Caki2 (cell line): ENCODE results near the gene THSD4. TPM values are rescaled to one million over a fixed set of nuclear protein-coding genes. Genes with fewer than 3 reads are reported as not detected.
"Not testable (repeated sequence)": the region's sequence is repeated elsewhere in the genome, so short reads cannot be mapped to it uniquely, and the experiment has no call there.

ENCODE experiments used
- DNase-seq: peaks from one replicate; pipeline ENCODE4 v3.0.0-alpha.2; 2015; ENCODE audit warnings: low read depth
- in situ Hi-C: cut with HindIII; loops from 2 replicates; pipeline ENCODE4 v1.10.0; 2016; ENCODE audit warnings: low sequenced_read_pairs, low pct_unique_long_range_greater_than_20kb, mixed read lengths
- total RNA-seq: library from RNA; depleted of rRNA; stranded (reverse); fragments of >200 nt; shearing (Covaris generic); gene quantifications from 2 replicates; pipeline ENCODE4 v1.2.3, GENCODE V29; 2014; ENCODE audit warnings: low replicate concordance

Gene THSD4
- total RNA-seq, 1 experiment from 2014 or later, result 9.0 TPM

GRCh38 chr15:71115567-71116351 is 488 bp downstream of the THSD4 start:
- peak; percentile 58 for DNase-seq
- in situ Hi-C loops, result no loop called here

DNA sequence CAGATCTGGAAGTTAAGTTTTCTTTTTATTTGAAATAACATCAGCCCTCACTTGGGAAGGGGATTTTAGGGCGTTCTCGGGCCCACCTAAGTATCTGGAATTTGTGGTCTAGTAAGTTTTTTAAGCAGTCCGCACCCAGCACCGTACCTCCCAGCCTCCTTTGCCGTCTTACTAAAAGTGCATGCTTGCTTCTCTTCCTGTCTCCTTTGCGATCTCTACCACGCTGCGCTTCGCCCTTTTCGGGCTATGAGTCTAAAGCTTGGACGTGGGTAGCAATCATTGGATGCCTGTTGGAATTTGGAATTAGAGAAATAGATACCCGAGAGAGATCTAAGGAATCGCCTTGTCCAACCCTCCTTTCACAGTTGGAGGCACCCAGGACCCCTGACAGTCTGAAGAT is 1.1 kb downstream of the THSD4 start:
- in situ Hi-C loops, result no loop called here
- DNase-seq, result peak; percentile 43

DNA sequence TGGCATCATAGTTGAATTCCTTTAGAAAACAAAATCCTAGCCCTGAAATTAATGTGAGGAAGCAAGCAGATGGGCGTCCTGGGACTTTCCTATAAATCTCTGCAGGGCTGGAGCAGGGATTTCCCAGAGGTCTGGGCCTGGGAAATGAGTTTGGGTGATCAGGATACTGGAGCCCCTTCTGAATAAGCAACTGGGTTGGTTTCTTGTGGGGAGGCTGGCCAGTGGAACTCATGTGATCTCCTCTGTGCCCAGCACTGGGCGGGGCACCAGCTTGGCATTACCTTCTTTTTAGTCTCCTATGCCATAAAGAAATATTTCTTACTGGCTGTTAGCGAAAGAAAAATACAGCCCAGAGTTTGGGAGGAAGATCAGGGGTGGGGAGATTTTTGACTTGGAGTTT is 1.7 kb downstream of the THSD4 start:
- DNase-seq, result no peak
- in situ Hi-C loops, result no loop called here

GRCh38 chr15:71117714-71118305 is 2.5 kb downstream of the THSD4 start:
- no peak for DNase-seq
- in situ Hi-C loops, result no loop called here

- no peak for DNase-seq
- in situ Hi-C loops, result no loop called here
These were observed 3.1 kb downstream of the THSD4 start for GRCh38 chr15:71118345-71118744.

GRCh38 chr15:71118881-71119632 is 3.8 kb downstream of the THSD4 start:
- DNase-seq, result no peak
- in situ Hi-C loops, result no loop called here

DNA sequence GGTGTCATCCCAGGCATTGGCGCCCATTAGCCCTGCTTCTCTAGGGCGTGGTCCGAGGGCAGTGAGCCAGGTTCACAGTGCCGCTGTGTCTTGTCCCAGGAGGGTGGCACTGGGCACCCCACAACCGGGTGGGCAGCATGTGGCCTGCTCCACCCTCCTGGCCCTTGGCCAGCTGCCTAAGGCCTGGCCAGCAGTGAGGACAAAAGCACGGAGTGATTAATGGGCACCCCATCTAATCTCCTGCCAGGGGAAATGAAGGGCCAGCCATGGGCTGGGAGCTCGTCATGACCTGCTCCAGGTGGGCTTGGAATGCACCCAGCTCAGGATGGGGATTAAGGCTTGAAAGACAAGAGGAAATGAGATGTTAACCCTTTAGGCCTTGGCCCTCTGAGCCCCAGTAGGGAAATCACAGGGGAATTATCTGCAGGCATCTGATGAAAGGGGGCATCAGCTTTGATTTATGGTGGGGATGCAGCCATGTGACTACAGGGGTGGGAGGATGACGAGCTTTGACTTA is 5.2 kb downstream of the THSD4 start:
- in situ Hi-C loops, result no loop called here
- DNase-seq, result no peak

- no peak for DNase-seq
- in situ Hi-C loops, result no loop called here
These were observed 6.2 kb downstream of the THSD4 start for GRCh38 chr15:71121442-71121841.

GRCh38 chr15:71124937-71125790 is 9.9 kb downstream of the THSD4 start:
- in situ Hi-C loops, result no loop called here
- DNase-seq, result no peak

- no peak for DNase-seq
- in situ Hi-C loops, result no loop called here
These were observed 10.7 kb downstream of the THSD4 start for GRCh38 chr15:71125831-71126450.

DNA sequence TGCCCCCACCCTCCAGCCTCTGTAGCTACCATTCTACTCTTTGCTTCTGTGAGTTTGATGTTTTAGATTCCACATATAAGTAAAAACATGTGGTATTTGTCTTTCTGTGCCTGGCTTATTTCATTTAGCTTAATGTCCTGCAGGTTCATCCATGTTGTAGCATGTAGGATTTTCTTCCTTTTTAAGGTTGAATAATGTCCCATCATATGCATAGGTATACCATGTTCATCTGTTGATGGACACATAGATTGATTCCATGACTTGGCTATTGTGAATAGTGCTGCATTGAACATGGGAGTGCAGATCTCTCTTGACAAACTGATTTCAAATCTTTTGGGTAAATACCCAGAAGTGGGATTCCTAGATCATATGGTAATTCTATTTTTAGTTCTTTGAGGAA is 11.8 kb downstream of the THSD4 start:
- DNase-seq, result no peak
- in situ Hi-C loops, result no loop called here

DNA sequence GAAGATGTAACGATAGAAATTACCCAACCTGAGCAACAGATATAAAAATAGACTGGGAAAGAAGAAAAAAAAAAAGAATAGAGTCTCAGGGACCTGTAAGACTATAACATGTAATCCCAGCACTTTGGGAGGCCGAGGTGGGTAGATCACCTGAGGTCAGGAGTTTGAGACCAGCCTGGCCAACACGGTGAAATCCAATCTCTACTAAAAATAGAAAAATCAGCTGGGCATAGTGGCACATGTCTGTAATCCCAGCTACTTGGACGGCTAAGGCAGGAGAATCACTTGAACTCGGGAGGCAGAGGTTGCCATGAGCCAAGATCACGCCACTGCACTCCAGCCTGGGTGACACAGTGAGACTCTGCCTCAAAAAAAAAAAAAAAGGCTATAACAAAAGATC is 12.9 kb downstream of the THSD4 start:
- DNase-seq, in situ Hi-C loops: not testable (repeated sequence)

DNA sequence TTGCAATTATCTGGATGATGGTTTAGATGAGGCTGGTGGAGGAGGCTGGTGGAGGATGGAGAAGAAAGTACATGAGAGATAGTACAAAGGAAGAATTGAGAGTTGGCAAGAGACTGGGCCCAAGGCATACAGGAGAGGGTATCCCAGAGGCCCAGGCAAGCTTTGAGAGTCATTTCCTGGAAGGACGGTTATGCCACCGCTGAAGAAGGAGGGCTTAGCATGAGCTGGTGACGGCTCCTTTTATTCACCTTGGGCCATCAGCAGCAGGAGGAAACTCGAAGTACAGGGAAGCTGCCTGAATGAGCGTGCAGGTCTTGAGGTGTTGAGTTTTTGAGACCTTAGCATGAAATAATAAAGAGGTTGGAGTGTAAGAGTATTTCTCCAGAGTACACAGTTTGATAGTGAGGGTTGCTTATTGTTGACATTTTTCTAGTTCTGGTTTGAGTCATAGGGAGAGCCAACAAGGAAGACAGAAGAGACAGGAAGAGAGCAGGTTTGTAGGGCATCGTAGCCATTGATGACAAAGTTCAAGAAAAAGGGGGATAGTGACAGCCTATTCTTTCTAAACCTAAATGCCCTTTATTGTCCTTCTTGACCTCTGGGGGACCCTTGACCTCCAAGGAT is 13.8 kb downstream of the THSD4 start:
- DNase-seq, result no peak
- in situ Hi-C loops, result no loop called here

DNA sequence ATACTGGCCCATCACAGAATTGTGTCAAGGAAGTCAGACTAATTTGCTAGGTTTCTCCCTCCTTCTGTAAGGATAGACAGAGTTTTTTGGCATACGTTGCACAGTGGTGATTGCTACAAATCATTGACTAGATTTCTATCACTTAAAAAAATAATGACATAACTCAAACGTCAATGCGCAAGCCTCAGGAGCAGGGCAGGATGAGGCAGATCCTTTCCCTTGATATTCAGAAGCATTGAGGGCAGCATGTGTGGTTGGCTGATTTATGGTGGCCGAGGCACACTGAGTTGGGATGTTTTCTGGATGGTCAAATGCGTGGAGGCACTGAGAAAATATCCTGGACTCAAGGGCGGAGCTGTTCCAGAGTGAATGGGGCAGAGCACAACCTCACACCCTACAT is 14.4 kb downstream of the THSD4 start:
- in situ Hi-C loops, result no loop called here
- DNase-seq, result peak; percentile 96

DNA sequence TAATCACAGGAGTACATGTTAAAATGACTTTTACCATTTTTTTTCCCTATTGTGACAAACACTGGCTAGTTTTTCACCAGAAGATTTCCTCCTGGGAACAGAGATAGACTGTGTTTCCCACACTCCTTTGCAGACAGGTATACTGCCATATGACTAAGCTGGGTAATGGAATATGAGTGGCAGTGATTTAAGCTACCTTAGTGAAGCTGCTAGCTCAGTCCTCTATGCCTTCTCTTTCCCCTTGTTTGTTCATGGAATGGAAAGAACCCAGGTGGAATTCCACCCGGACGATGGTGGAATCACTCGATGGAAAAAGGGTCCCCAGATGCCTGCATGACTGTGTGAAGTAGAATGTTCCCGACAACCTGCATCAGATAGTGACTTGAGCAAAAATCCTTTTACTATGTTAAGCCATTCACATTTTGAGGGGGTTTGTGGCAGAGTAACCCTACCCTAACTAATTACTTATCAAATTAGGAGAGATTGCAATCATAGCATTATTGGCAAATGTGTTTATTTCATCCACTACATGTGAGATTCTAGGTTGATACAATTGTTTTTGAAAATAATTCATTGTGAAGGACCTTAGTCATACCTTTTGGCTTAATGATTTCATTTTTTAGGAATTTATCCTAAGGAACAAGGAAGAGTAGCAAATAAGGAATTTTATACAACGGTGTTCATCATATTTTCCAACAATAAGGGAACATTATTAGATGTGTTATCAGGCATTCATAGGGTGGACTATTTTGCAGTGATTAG is 16.5 kb downstream of the THSD4 start:
- in situ Hi-C loops, result no loop called here
- DNase-seq, result no peak

DNA sequence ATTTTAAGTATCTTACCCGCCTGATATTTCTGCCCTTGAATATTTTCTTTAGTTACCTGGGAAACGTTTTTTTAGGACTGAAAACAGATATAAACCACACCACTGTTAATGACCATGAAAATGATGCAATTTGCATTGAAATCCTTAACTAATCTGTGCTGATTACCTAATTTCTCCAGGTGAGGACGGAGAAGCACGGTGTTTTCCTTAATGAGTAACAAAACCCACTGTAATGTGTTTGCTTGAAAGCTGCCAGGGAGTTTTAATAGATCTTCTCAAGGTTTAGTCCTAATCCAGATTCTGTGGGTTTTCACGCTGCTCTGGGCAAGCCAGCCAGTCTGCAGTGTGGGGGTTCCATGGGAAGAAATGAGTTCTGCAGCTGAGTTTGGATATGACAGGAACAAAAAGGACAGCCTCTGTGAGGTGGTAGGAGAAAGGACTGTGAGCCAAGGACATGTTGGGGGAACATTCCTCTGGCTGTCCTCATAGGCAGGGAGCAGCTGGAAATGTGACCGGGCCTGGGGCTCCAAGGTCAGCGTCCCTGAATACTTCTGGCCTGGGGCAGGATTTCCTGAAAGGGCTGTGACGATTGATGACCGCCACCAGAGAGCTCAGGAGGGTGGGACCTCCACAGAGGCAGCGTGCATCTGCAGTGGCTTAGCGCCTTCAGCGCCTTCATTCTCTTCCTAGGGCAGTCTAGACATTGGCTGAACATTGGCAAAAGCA is 18.6 kb downstream of the THSD4 start:
- in situ Hi-C loops, result no loop called here
- peak; percentile 42 for DNase-seq
